A549 (cell line): ENCODE measurements around the gene TRIM54.

Experiments used
- POLR2A ChIP-seq: IDR thresholded peaks from 2 replicates; pipeline ENCODE4 v1.6.1; 2012; ENCODE audit warnings: mild to moderate bottlenecking, low read length
- RCOR1 ChIP-seq: fragments of 150-350 bp; IDR thresholded peaks from 2 replicates; pipeline ENCODE4 v1.6.1; 2014; ENCODE audit warnings: antibody characterized with exemption, low read length, low read depth
- SMC3 ChIP-seq: fragments of >200 bp; sonication (Bioruptor Twin); formaldehyde crosslinking; IDR thresholded peaks from 3 replicates; pipeline ENCODE4 v1.6.1; 2018; ENCODE audit warnings: inconsistent platforms
- TF ChIP-seq, protein P1 (sequence below): fragments of 450-650 bp; IDR thresholded peaks from 2 replicates; pipeline ENCODE4 v1.6.1; 2014; ENCODE audit warnings: antibody characterized with exemption
- TF ChIP-seq, protein P2 (sequence below): fragments of >200 bp; sonication (Bioruptor Twin); formaldehyde crosslinking; IDR thresholded peaks from 3 replicates; pipeline ENCODE4 v1.5.1; 2016

DNA sequence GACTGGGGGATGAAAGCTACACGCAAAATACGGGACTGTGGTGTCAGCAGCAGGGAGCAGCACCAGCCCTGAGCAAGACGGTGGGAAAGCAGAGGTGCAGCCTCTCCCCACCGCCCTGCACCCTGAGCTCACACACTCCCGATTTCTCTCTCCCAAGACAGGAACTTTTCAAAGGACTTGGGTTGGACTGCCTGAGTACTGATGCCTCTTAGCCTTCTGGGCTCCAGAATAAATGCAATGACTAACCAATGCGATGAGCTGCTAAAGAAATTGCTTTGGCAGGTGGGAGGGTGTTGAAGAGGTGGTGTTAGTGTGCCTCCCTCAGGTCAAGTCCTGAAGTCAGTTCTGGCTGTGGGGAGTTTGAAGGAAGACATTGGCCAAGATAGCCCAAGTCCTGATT lies 9.6 kb downstream of the TRIM54 start:
- TF ChIP-seq, protein P1, sequence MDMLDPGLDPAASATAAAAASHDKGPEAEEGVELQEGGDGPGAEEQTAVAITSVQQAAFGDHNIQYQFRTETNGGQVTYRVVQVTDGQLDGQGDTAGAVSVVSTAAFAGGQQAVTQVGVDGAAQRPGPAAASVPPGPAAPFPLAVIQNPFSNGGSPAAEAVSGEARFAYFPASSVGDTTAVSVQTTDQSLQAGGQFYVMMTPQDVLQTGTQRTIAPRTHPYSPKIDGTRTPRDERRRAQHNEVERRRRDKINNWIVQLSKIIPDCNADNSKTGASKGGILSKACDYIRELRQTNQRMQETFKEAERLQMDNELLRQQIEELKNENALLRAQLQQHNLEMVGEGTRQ, result no peak
- TF ChIP-seq POLR2A, result no peak
- TF ChIP-seq, protein P2, sequence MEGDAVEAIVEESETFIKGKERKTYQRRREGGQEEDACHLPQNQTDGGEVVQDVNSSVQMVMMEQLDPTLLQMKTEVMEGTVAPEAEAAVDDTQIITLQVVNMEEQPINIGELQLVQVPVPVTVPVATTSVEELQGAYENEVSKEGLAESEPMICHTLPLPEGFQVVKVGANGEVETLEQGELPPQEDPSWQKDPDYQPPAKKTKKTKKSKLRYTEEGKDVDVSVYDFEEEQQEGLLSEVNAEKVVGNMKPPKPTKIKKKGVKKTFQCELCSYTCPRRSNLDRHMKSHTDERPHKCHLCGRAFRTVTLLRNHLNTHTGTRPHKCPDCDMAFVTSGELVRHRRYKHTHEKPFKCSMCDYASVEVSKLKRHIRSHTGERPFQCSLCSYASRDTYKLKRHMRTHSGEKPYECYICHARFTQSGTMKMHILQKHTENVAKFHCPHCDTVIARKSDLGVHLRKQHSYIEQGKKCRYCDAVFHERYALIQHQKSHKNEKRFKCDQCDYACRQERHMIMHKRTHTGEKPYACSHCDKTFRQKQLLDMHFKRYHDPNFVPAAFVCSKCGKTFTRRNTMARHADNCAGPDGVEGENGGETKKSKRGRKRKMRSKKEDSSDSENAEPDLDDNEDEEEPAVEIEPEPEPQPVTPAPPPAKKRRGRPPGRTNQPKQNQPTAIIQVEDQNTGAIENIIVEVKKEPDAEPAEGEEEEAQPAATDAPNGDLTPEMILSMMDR, result peak; percentile 36
- TF ChIP-seq SMC3, result no peak
- TF ChIP-seq RCOR1, result no peak
